Caco-2 (cell line): ENCODE measurements around the gene ITGAD. TPM values are rescaled to one million over a fixed set of nuclear protein-coding genes. Genes with fewer than 3 reads are reported as not detected.

Source experiments
- BruUV-seq: library from RNA; stranded (reverse); fragments of 400-500 nt; replicated peaks from 2 replicates; lab custom pipeline; 2021; lab: Mats Ljungman, UMichigan
- CTCF ChIA-PET: fragments of 300-600 bp; sonication (Branson Sonifier 250); formaldehyde crosslinking; loops from one replicate; lab custom pipeline; 2022; ENCODE audit warnings: antibody characterized with exemption; lab: Charles Lee
- POLR2A ChIA-PET: fragments of 300-600 bp; sonication (Branson Sonifier 250); formaldehyde crosslinking; loops from one replicate; lab custom pipeline; 2022; ENCODE audit warnings: antibody characterized with exemption; lab: Charles Lee
- DNase-seq, 2 experiments: peaks; one replicate each; pipeline versions ENCODE4 v3.0.0 to v3.0.0-alpha.2; 2020 to 2022
- H3K27me3 ChIP-seq: replicated peaks from 2 replicates; pipeline ENCODE4 v1.6.0; 2011; ENCODE audit warnings: low read length; ENCODE audit not compliant: control insufficient read depth, insufficient read depth
- H3K36me3 ChIP-seq: 2 replicates; pipeline ENCODE4 v1.5.1; 2011; ENCODE audit warnings: low read length; ENCODE audit not compliant: control insufficient read depth, insufficient read depth
- H3K4me1 ChIP-seq: fragments of 250-450 bp; sonication (Bioruptor Pico); 2 replicates; pipeline ENCODE4 v1.5.1; 2020; ENCODE audit warnings: mild to moderate bottlenecking
- H3K4me3 ChIP-seq: 2 replicates; pipeline ENCODE4 v1.5.1; 2011; ENCODE audit warnings: low read depth, mild to moderate bottlenecking, control low read depth, low read length
- H3K9me3 ChIP-seq: fragments of 250-450 bp; sonication (Bioruptor Pico); 2 replicates; pipeline ENCODE4 v1.5.1; 2020; ENCODE audit warnings: mild to moderate bottlenecking, moderate library complexity
- H3K27ac Mint-ChIP-seq: one replicate; pipeline ENCODE4 v1.8.0; 2022; ENCODE audit warnings: mixed read lengths; ENCODE audit not compliant: unreplicated experiment
- H3K27me3 Mint-ChIP-seq: one replicate; pipeline ENCODE4 v1.8.0; 2022; ENCODE audit warnings: mixed read lengths; ENCODE audit not compliant: insufficient read depth, unreplicated experiment
- H3K36me3 Mint-ChIP-seq: one replicate; pipeline ENCODE4 v1.8.0; 2022; ENCODE audit warnings: mild to moderate bottlenecking, mixed read lengths; ENCODE audit not compliant: insufficient read depth, unreplicated experiment
- H3K4me1 Mint-ChIP-seq: one replicate; pipeline ENCODE4 v1.8.0; 2022; ENCODE audit warnings: low read depth, mixed read lengths; ENCODE audit not compliant: unreplicated experiment
- H3K4me3 Mint-ChIP-seq: one replicate; pipeline ENCODE4 v1.8.0; 2022; ENCODE audit warnings: mild to moderate bottlenecking, moderate library complexity, mixed read lengths; ENCODE audit not compliant: unreplicated experiment
- H3K9me3 Mint-ChIP-seq: one replicate; pipeline ENCODE4 v1.8.0; 2022; ENCODE audit warnings: mixed read lengths; ENCODE audit not compliant: unreplicated experiment
- intact Hi-C: fragments of 100-400 bp; cut with micrococcal nuclease; formaldehyde crosslinking; loops from one replicate; pipeline ENCODE4 v1.10.0; 2022; ENCODE audit not compliant: unreplicated experiment
- total RNA-seq: library from RNA; stranded (reverse); gene quantifications from 2 replicates; pipeline ENCODE4 v1.2.3, GENCODE V29; 2022
- TF ChIP-seq, protein P1 (sequence below), 2 experiments: fragments of 200-600 bp in 1 of 2; IDR thresholded peaks; 1 replicate in 1 of 2; 2 replicates in 1 of 2; pipeline versions ENCODE4 v1.5.1 to v1.8.0; 2011 to 2022; ENCODE audit warnings: antibody characterized with exemption in 1 of 2, control low read depth in 1 of 2, inconsistent platforms in 1 of 2, low read depth in 1 of 2, low read length in 1 of 2, mild to moderate bottlenecking in 1 of 2, moderate library complexity in 1 of 2; ENCODE audit not compliant: insufficient read depth in 1 of 2, severe bottlenecking in 1 of 2, unreplicated experiment in 1 of 2

ITGAD gene
- total RNA-seq, 1 experiment from 2014 or later = not detected

DNA sequence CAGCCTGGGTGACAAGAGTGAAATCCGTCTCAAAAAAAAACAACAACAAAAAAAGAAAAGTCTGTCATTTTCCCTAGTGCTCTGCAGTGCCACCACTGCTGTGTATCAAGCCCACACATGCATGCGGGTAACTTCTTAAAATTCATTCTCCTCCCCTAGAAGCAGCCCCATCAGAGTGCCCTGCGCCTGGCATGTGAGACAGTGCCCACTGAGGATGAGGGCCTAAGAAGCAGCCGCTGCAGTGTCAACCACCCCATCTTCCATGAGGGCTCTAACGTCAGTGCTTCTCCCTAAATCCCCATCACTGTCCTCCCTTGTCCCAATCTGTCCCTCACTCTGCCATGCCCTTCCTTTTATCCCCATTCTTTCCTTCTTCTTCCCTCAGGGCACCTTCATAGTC lies 24.8 kb downstream of the ITGAD start:
- no peaks in the 10 kb centered on the region for H3K9me3 Mint-ChIP-seq
- no peak for DNase-seq
- H3K27ac Mint-ChIP-seq = no peak overlapping the region
- Histone ChIP-seq H3K4me1 (no peaks in the 10 kb centered on the region), H3K4me3 (no peak overlapping the region), H3K36me3 (no peaks in the 10 kb centered on the region), H3K9me3 (no peaks in the 10 kb centered on the region), H3K27me3 (no peaks in the 10 kb centered on the region)
- H3K36me3 Mint-ChIP-seq = no peaks in the 10 kb centered on the region
- CTCF ChIA-PET = no interaction called here
- TF ChIP-seq, protein P1, sequence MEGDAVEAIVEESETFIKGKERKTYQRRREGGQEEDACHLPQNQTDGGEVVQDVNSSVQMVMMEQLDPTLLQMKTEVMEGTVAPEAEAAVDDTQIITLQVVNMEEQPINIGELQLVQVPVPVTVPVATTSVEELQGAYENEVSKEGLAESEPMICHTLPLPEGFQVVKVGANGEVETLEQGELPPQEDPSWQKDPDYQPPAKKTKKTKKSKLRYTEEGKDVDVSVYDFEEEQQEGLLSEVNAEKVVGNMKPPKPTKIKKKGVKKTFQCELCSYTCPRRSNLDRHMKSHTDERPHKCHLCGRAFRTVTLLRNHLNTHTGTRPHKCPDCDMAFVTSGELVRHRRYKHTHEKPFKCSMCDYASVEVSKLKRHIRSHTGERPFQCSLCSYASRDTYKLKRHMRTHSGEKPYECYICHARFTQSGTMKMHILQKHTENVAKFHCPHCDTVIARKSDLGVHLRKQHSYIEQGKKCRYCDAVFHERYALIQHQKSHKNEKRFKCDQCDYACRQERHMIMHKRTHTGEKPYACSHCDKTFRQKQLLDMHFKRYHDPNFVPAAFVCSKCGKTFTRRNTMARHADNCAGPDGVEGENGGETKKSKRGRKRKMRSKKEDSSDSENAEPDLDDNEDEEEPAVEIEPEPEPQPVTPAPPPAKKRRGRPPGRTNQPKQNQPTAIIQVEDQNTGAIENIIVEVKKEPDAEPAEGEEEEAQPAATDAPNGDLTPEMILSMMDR (IDR thresholded peaks at IDR 0.05; ENCODE audit: insufficient read depth in 1 of 2, low read depth in 1 of 2, low read length in 1 of 2, severe bottlenecking in 1 of 2, unreplicated experiment in 1 of 2) = no peak
- no peaks in the 10 kb centered on the region for H3K4me1 Mint-ChIP-seq
- no TSS peak for BruUV-seq
- intact Hi-C loops = no loop called here
- POLR2A ChIA-PET = interaction anchor here (0.6 kb wide), 1 partner anchor 42 kb away, joined by 3 read pairs; no protein-coding TSS in a partner anchor
- H3K27me3 Mint-ChIP-seq = peaks cover 25% of the 10 kb centered on the region
- no peak overlapping the region for H3K4me3 Mint-ChIP-seq

GRCh38 chr16:31420037-31420436 lies 26.9 kb downstream of the ITGAD start:
- Mint-ChIP-seq H3K9me3 (no peaks in the 10 kb centered on the region), H3K27ac (no peak overlapping the region), H3K27me3 (peaks cover 23% of the 10 kb centered on the region), H3K4me1 (no peaks in the 10 kb centered on the region), H3K36me3 (no peaks in the 10 kb centered on the region), H3K4me3 (no peak overlapping the region)
- no TSS peak for BruUV-seq
- intact Hi-C loops = no loop called here
- Histone ChIP-seq H3K36me3 (no peaks in the 10 kb centered on the region), H3K27me3 (no peaks in the 10 kb centered on the region), H3K9me3 (no peaks in the 10 kb centered on the region), H3K4me3 (no peak overlapping the region), H3K4me1 (no peaks in the 10 kb centered on the region)
- ChIA-PET POLR2A (no interaction called here), CTCF (no interaction called here)
- DNase-seq = no peak
- TF ChIP-seq, protein P1 (IDR thresholded peaks at IDR 0.05; ENCODE audit: insufficient read depth in 1 of 2, low read depth in 1 of 2, low read length in 1 of 2, severe bottlenecking in 1 of 2, unreplicated experiment in 1 of 2) = no peak

DNA sequence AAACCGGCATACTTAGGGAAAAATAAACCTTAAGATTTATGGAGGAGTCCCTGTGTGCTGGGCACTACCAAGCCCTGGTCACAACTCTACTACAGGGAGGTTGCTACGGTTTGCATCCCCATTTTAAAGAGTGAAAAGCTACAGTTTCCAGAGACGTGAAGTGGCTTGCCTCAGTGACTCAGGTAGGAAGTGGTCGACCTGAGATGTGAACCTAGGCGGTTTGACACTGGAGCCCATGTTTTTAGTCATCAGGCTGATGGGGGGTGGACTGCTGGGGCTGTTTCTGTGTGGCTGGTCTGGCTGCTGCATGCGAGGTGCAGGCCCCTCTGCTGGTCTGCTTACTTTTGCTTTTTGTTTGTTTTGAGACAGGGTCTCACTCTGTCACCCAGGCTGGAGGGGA lies 28.5 kb downstream of the ITGAD start:
- CTCF ChIA-PET = no interaction called here
- intact Hi-C loops = no loop called here
- no peak overlapping the region for H3K4me3 Mint-ChIP-seq

More for the DNA sequence above, 28.5 kb downstream of the ITGAD start:
- H3K27me3 Mint-ChIP-seq = peaks cover 16% of the 10 kb centered on the region
- H3K4me1 Mint-ChIP-seq = no peaks in the 10 kb centered on the region
- TF ChIP-seq, protein P1 (IDR thresholded peaks at IDR 0.05; ENCODE audit: insufficient read depth in 1 of 2, low read depth in 1 of 2, low read length in 1 of 2, severe bottlenecking in 1 of 2, unreplicated experiment in 1 of 2) = no peak
- no peak overlapping the region for H3K27ac Mint-ChIP-seq
- no peaks in the 10 kb centered on the region for H3K9me3 ChIP-seq
- BruUV-seq = no TSS peak
- DNase-seq = no peak
- no peaks in the 10 kb centered on the region for H3K9me3 Mint-ChIP-seq
- no peaks in the 10 kb centered on the region for H3K36me3 Mint-ChIP-seq
- no peak overlapping the region for H3K4me3 ChIP-seq
- no peaks in the 10 kb centered on the region for H3K27me3 ChIP-seq
- POLR2A ChIA-PET = no interaction called here
- H3K36me3 ChIP-seq = no peaks in the 10 kb centered on the region
- H3K4me1 ChIP-seq = no peaks in the 10 kb centered on the region
